ENCODE measurements around the gene SELPLG. TPM values are rescaled to one million over a fixed set of nuclear protein-coding genes. Genes with fewer than 3 reads are reported as not detected.

SELPLG gene
- total and polyA plus RNA-seq, 2 donors (not counting 1 experiment from before 2014, with no cell fraction given): 6.1 to 8.0 TPM

GRCh38 chr12:108677381-108677780, 43.7 kb upstream of the SELPLG start:
- Mint-ChIP-seq H3K4me3 (no peak overlapping the region), H3K27ac (no peak overlapping the region), H3K4me1 (peaks cover 6% of the 10 kb centered on the region), H3K27me3 (no peaks in the 10 kb centered on the region), H3K9me3 (ENCODE audit: insufficient read depth) (no peaks in the 10 kb centered on the region)
- no peak overlapping the region for H3K4me3 ChIP-seq (ENCODE audit: control extremely low read depth in 1 of 5, extremely low read depth in 1 of 5, insufficient read depth in 1 of 5, low read depth in 2 of 5, low read length in 4 of 5)
- no peak overlapping the region for H3K9ac ChIP-seq (ENCODE audit: low read length)
- no peak for DNase-seq
- H3K36me3 ChIP-seq (replicated peaks in 1 of 2; ENCODE audit: control extremely low read depth in 1 of 2, control insufficient read depth in 1 of 2, extremely low read depth in 1 of 2, insufficient read depth in 2 of 2, low read length in 1 of 2): peaks cover 5 to 26% of the 10 kb centered on the region in 2 experiments
- peaks cover 40% of the 10 kb centered on the region for H3K79me2 ChIP-seq (ENCODE audit: control insufficient read depth, insufficient read depth, low read length)
- no peak for ATAC-seq (ENCODE audit: low read depth)
- no peak overlapping the region for H3K27ac ChIP-seq (ENCODE audit: low read length in 2 of 2)
- ChIA-PET POLR2A (no interaction called here), CTCF (no interaction called here)
- no peaks in the 10 kb centered on the region for H3K9me3 ChIP-seq (ENCODE audit: control extremely low read depth in 1 of 3, control insufficient read depth in 2 of 3, insufficient read depth in 1 of 3, low read length in 2 of 3)
- H3K4me1 ChIP-seq (ENCODE audit: control insufficient read depth in 2 of 2, insufficient read depth in 2 of 2, low read length in 2 of 2): no peaks in the 10 kb centered on the region
- no peak overlapping the region for H3K4me2 ChIP-seq (replicated peaks; ENCODE audit: low read depth, low read length, poor library complexity, severe bottlenecking)
- H4K20me1 ChIP-seq (ENCODE audit: control insufficient read depth, insufficient read depth, low read length, poor library complexity, severe bottlenecking): no peaks in the 10 kb centered on the region
- no peak overlapping the region for H2AFZ ChIP-seq (ENCODE audit: insufficient read depth, low read depth, low read length, poor library complexity, severe bottlenecking)
- no peaks in the 10 kb centered on the region for H3K27me3 ChIP-seq (replicated peaks in 1 of 4; ENCODE audit: control extremely low read depth in 1 of 4, control insufficient read depth in 3 of 4, insufficient read depth in 4 of 4, low read length in 3 of 4)
- TF ChIP-seq EZH2 (IDR thresholded peaks at IDR 0.05; ENCODE audit: borderline replicate concordance, insufficient read depth, low read depth, low read length, poor library complexity, severe bottlenecking) (no peak), CTCF (IDR thresholded peaks at IDR 0.05) (no peak)
- WGBS (ENCODE audit: insufficient coverage): 95% methylated on average over 2 of the region's 3 CpGs
- intact Hi-C loops (cut with micrococcal nuclease): no loop called here

GRCh38 chr12:108676707-108677106, 43.0 kb upstream of the SELPLG start:
- Histone ChIP-seq H2AFZ (ENCODE audit: insufficient read depth, low read depth, low read length, poor library complexity, severe bottlenecking) (no peak overlapping the region), H4K20me1 (ENCODE audit: control insufficient read depth, insufficient read depth, low read length, poor library complexity, severe bottlenecking) (no peaks in the 10 kb centered on the region), H3K9ac (ENCODE audit: low read length) (no peak overlapping the region), H3K27ac (ENCODE audit: low read length in 2 of 2) (no peak overlapping the region), H3K36me3 (replicated peaks in 1 of 2; ENCODE audit: control extremely low read depth in 1 of 2, control insufficient read depth in 1 of 2, extremely low read depth in 1 of 2, insufficient read depth in 2 of 2, low read length in 1 of 2) (peaks cover 7 to 26% of the 10 kb centered on the region in 2 experiments), H3K27me3 (replicated peaks in 1 of 4; ENCODE audit: control extremely low read depth in 1 of 4, control insufficient read depth in 3 of 4, insufficient read depth in 4 of 4, low read length in 3 of 4) (no peaks in the 10 kb centered on the region), H3K79me2 (ENCODE audit: control insufficient read depth, insufficient read depth, low read length) (peaks cover 33% of the 10 kb centered on the region), H3K4me2 (replicated peaks; ENCODE audit: low read depth, low read length, poor library complexity, severe bottlenecking) (no peak overlapping the region), H3K4me3 (ENCODE audit: control extremely low read depth in 1 of 5, extremely low read depth in 1 of 5, insufficient read depth in 1 of 5, low read depth in 2 of 5, low read length in 4 of 5) (no peak overlapping the region), H3K4me1 (ENCODE audit: control insufficient read depth in 2 of 2, insufficient read depth in 2 of 2, low read length in 2 of 2) (no peaks in the 10 kb centered on the region), H3K9me3 (ENCODE audit: control extremely low read depth in 1 of 3, control insufficient read depth in 2 of 3, insufficient read depth in 1 of 3, low read length in 2 of 3) (no peaks in the 10 kb centered on the region)
- DNase-seq (no peak), ATAC-seq (ENCODE audit: low read depth) (no peak)
- no peaks in the 10 kb centered on the region for H3K9me3 Mint-ChIP-seq (ENCODE audit: insufficient read depth)
- intact Hi-C loops (cut with micrococcal nuclease): no loop called here
- WGBS (ENCODE audit: insufficient coverage): no CpG with 5 or more reads among the region's 5 CpGs
- no peak for TF ChIP-seq EZH2 (IDR thresholded peaks at IDR 0.05; ENCODE audit: borderline replicate concordance, insufficient read depth, low read depth, low read length, poor library complexity, severe bottlenecking)
- no peak for TF ChIP-seq CTCF (IDR thresholded peaks at IDR 0.05)
- ChIA-PET CTCF (interaction anchor here (0.6 kb wide), 1 partner anchor 31 kb away, joined by 5 read pairs; no protein-coding TSS in a partner anchor), POLR2A (interaction anchor here (0.7 kb wide), 1 partner anchor 801 kb away, joined by 4 read pairs; the partner anchor contains the start of genes KCTD10 and UBE3B)
- no peak overlapping the region for H3K27ac Mint-ChIP-seq
- no peaks in the 10 kb centered on the region for H3K27me3 Mint-ChIP-seq
- no peak overlapping the region for H3K4me3 Mint-ChIP-seq
- H3K4me1 Mint-ChIP-seq: peaks cover 6% of the 10 kb centered on the region
